Measurements from ENCODE around the gene KRT72.

Gene KRT72

GRCh38 chr12:52614381-52615207 lies 13.3 kb upstream of the KRT72 start:
- TF ChIP-seq CTCF (IDR thresholded peaks at IDR 0.05; ENCODE audit: borderline replicate concordance, insufficient read depth, low read depth, low read length), result no peak
- no peak overlapping the region for H3K4me3 ChIP-seq (ENCODE audit: low read depth, low read length)

GRCh38 chr12:52613384-52614030 lies 12.2 kb upstream of the KRT72 start:
- no peak for TF ChIP-seq CTCF (IDR thresholded peaks at IDR 0.05; ENCODE audit: borderline replicate concordance, insufficient read depth, low read depth, low read length)
- H3K4me3 ChIP-seq (ENCODE audit: low read depth, low read length), result no peak overlapping the region

GRCh38 chr12:52612431-52613383 lies 11.4 kb upstream of the KRT72 start:
- no peak for TF ChIP-seq CTCF (IDR thresholded peaks at IDR 0.05; ENCODE audit: borderline replicate concordance, insufficient read depth, low read depth, low read length)
- no peak overlapping the region for H3K4me3 ChIP-seq (ENCODE audit: low read depth, low read length)

- TF ChIP-seq CTCF (IDR thresholded peaks at IDR 0.05; ENCODE audit: borderline replicate concordance, insufficient read depth, low read depth, low read length), result no peak
Observed at GRCh38 chr12:52611080-52611468, 9.8 kb upstream of the KRT72 start.

GRCh38 chr12:52608826-52609630 lies 7.8 kb upstream of the KRT72 start:
- no peak overlapping the region for H3K4me3 ChIP-seq (ENCODE audit: low read depth, low read length)
- no peak for TF ChIP-seq CTCF (IDR thresholded peaks at IDR 0.05; ENCODE audit: borderline replicate concordance, insufficient read depth, low read depth, low read length)

More at GRCh38 chr12:52611080-52611468, 9.8 kb upstream of the KRT72 start:
- H3K4me3 ChIP-seq (ENCODE audit: low read depth, low read length), result no peak overlapping the region

- no peak for TF ChIP-seq CTCF (IDR thresholded peaks at IDR 0.05; ENCODE audit: borderline replicate concordance, insufficient read depth, low read depth, low read length)
- H3K4me3 ChIP-seq (ENCODE audit: low read depth, low read length), result no peak overlapping the region
Observed at GRCh38 chr12:52608161-52608560, 6.9 kb upstream of the KRT72 start.

All from GM12875 (cell line).